GM23338 (cell line): ENCODE results near the gene IFT88.

ENCODE experiments used
- CREB1 ChIP-seq: fragments of 250-450 bp; sonication (Bioruptor Pico); IDR thresholded peaks from 2 replicates; pipeline ENCODE4 v1.5.0; 2020; ENCODE audit warnings: low read depth, mild to moderate bottlenecking, moderate library complexity
- EZH2 ChIP-seq: fragments of 200-600 bp; sonication (generic); IDR thresholded peaks from one replicate; pipeline ENCODE4 v1.8.0; 2017; ENCODE audit warnings: antibody characterized with exemption, mild to moderate bottlenecking, low read depth; ENCODE audit not compliant: unreplicated experiment
- EZH2phosphoT487 ChIP-seq: fragments of 200-600 bp; sonication (generic); IDR thresholded peaks from one replicate; pipeline ENCODE4 v1.8.1; 2018; ENCODE audit warnings: antibody characterized with exemption; ENCODE audit not compliant: unreplicated experiment
- POLR2AphosphoS5 ChIP-seq: IDR thresholded peaks from 2 replicates; pipeline ENCODE4 v1.6.1; 2016; ENCODE audit warnings: antibody characterized with exemption, low read depth
- ZNF114 ChIP-seq: fragments of 250-450 bp; sonication (Bioruptor Pico); IDR thresholded peaks from 2 replicates; pipeline ENCODE4 v1.5.0; 2020; ENCODE audit warnings: mild to moderate bottlenecking, moderate library complexity
- ZNF462 ChIP-seq: fragments of 250-450 bp; sonication (Bioruptor Pico); IDR thresholded peaks from 2 replicates; pipeline ENCODE4 v1.5.0; 2020; ENCODE audit warnings: mild to moderate bottlenecking, moderate library complexity
- TF ChIP-seq, protein P1 (sequence below), 2 experiments: fragments of 200-600 bp in 1 of 2; sonication (generic) in 1 of 2; conservative IDR thresholded peaks; 2 replicates each; pipeline versions ENCODE4 v1.5.1 to v1.6.1; 2016 to 2017; ENCODE audit warnings: antibody characterized with exemption in 2 of 2, low read depth in 2 of 2, mild to moderate bottlenecking in 2 of 2, moderate library complexity in 1 of 2
- TF ChIP-seq, protein P2 (sequence below): IDR thresholded peaks from one replicate; pipeline ENCODE4 v1.6.1; 2018; ENCODE audit warnings: antibody characterized with exemption; ENCODE audit not compliant: unreplicated experiment
- TF ChIP-seq, protein P3 (sequence below): IDR thresholded peaks from 2 replicates; pipeline ENCODE4 v1.6.1; 2016; ENCODE audit warnings: antibody characterized with exemption

DNA sequence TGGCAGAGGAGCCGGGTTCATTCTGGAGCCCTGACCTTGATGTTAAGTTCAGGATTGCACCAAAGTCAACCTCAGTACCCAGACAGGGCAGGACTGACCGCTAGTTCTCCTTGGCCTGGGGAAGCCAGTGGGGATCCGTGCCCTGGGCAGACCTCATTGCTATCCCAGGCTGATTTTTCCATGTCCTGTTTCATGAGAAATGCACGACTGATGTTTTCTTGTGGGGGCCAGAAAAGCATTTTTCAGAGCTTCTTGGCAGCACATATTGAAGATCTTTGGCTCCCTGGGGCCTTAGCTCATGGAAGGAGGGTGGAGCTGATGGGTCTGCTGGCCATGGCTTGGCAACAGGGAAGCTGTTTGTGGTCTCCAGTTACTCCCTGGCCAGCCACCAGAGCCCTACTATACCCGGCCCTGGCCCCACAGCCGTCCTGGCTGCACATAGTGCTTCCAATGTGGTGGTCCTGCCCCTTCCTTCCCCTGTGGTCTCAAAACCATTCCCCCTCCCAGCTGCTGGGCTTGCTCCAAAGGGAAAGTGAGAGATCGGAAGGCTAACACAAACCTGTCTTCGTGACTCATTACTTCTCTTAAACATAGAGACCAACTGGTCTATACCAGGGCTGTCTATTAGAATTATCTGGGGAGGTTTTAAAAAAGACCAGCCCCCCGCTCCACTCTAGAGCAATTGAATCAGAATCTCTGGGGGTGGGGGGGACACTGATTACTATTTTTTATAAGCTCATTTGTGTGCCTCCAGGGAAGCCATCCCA, 147.8 kb downstream of the IFT88 start:
- TF ChIP-seq, protein P1, sequence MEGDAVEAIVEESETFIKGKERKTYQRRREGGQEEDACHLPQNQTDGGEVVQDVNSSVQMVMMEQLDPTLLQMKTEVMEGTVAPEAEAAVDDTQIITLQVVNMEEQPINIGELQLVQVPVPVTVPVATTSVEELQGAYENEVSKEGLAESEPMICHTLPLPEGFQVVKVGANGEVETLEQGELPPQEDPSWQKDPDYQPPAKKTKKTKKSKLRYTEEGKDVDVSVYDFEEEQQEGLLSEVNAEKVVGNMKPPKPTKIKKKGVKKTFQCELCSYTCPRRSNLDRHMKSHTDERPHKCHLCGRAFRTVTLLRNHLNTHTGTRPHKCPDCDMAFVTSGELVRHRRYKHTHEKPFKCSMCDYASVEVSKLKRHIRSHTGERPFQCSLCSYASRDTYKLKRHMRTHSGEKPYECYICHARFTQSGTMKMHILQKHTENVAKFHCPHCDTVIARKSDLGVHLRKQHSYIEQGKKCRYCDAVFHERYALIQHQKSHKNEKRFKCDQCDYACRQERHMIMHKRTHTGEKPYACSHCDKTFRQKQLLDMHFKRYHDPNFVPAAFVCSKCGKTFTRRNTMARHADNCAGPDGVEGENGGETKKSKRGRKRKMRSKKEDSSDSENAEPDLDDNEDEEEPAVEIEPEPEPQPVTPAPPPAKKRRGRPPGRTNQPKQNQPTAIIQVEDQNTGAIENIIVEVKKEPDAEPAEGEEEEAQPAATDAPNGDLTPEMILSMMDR (conservative IDR thresholded peaks at IDR 0.05; ENCODE audit: low read depth in 2 of 2), result no peak
- TF ChIP-seq, protein P2, sequence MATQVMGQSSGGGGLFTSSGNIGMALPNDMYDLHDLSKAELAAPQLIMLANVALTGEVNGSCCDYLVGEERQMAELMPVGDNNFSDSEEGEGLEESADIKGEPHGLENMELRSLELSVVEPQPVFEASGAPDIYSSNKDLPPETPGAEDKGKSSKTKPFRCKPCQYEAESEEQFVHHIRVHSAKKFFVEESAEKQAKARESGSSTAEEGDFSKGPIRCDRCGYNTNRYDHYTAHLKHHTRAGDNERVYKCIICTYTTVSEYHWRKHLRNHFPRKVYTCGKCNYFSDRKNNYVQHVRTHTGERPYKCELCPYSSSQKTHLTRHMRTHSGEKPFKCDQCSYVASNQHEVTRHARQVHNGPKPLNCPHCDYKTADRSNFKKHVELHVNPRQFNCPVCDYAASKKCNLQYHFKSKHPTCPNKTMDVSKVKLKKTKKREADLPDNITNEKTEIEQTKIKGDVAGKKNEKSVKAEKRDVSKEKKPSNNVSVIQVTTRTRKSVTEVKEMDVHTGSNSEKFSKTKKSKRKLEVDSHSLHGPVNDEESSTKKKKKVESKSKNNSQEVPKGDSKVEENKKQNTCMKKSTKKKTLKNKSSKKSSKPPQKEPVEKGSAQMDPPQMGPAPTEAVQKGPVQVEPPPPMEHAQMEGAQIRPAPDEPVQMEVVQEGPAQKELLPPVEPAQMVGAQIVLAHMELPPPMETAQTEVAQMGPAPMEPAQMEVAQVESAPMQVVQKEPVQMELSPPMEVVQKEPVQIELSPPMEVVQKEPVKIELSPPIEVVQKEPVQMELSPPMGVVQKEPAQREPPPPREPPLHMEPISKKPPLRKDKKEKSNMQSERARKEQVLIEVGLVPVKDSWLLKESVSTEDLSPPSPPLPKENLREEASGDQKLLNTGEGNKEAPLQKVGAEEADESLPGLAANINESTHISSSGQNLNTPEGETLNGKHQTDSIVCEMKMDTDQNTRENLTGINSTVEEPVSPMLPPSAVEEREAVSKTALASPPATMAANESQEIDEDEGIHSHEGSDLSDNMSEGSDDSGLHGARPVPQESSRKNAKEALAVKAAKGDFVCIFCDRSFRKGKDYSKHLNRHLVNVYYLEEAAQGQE, result no peak
- TF ChIP-seq, protein P3, sequence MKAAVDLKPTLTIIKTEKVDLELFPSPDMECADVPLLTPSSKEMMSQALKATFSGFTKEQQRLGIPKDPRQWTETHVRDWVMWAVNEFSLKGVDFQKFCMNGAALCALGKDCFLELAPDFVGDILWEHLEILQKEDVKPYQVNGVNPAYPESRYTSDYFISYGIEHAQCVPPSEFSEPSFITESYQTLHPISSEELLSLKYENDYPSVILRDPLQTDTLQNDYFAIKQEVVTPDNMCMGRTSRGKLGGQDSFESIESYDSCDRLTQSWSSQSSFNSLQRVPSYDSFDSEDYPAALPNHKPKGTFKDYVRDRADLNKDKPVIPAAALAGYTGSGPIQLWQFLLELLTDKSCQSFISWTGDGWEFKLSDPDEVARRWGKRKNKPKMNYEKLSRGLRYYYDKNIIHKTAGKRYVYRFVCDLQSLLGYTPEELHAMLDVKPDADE, result no peak
- TF ChIP-seq ZNF114 (no peak), POLR2AphosphoS5 (no peak), EZH2 (no peak), EZH2phosphoT487 (no peak), ZNF462 (CRISPR knock-in tag) (no peak), CREB1 (CRISPR knock-in tag) (no peak)
